ENCODE results near the gene MACROH2A2.
"Not testable (repeated sequence)": the region's sequence is repeated elsewhere in the genome, so short reads cannot be mapped to it uniquely, and the experiment has no call there.

Gene MACROH2A2

DNA sequence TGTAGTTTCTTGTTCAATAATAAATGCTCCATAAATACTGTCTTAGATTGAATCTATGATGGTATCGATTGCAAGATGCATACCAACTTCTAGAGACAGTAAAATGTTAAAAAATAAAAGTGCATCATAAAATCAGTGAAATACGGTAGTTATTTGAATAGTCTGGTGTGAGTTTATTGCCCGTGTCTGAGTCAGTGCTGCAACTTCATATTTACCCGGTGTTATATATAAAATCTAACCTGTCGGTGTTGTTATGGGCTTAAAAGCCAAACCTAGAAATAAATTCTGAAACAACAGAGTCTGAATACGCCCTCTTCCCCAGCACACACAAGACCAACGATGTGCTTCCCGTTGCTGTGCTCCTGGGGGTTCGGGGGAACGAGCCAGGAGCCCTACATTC, 16.3 kb downstream of the MACROH2A2 start:
- DNase-seq, result no peak

DNA sequence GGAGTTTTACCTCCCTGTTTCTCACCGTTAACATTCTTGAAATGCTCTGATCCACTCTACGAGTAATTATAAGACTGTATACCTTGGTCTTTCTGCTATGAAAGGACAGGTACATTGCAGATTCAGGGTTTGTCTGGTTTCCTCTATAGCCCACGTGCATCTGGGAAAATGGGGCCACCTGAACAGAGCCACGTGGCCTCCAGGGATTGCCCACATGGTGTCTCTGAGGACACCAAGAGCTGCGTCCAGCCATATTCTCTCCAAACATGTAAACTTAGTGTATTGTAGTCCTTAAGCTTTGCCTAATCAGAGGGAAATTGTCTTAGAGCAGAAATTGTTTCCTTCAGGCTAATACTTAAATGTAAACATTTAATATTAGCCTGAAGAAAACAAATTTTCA, 16.7 kb downstream of the MACROH2A2 start:
- no peak for DNase-seq

DNA sequence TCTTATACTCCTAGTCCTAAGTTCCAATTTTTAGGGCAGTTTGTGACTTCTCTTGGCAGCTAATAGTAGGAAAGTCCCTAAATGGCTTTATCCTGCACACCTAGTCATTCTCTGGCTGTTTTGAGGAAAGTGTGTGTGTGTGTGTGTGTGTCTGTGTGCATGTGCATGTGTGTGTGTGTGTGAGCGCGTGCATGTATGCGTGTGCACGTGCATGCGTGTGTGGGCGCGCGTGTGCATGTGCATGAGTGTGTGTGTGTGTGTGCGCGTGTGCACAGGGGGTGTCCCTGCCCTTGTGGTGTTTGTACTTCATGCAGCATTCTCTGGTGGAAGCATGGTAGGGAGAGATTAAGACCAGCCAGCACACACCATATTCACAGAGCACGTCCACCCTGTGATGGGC, 18.2 kb downstream of the MACROH2A2 start:
- DNase-seq, result no peak

DNA sequence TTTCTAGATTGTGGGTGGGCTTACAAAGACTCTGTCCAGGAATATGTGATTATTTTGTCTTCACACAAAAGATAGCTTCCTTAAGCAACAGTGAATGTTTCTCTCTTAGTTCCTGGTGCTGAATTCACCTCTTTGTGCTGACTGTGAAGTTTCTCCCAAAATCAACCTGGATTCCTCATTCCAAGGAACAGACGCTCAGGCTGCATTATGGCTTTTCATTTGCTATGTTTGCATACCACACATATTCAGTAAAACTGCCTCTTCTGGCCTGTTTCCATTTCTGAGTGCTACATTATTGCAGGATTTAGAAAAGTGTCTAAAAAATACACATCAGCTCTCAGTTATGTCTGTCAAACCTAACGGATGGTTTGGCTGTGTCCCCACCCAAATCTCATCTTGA, 21.5 kb downstream of the MACROH2A2 start:
- DNase-seq, result no peak

DNA sequence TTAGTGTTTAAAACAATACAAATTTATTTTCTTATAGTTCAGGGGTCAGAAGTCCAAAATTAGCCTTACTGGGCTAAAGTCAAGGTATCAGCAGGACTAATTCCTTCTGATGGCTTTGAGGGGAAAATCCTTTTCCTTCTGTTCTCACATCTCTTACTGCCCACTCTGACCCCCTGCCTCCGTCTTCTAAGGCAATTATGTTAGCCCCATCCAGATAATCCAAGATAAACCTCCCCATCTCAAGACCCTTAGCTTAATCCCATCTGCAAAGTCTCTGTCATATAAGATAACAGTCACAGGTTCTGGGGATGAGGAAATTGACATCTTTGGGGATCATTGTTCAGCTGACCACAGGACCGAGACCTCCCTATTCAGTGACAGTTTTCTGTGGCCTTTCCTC, 22.3 kb downstream of the MACROH2A2 start:
- DNase-seq, result no peak

DNA sequence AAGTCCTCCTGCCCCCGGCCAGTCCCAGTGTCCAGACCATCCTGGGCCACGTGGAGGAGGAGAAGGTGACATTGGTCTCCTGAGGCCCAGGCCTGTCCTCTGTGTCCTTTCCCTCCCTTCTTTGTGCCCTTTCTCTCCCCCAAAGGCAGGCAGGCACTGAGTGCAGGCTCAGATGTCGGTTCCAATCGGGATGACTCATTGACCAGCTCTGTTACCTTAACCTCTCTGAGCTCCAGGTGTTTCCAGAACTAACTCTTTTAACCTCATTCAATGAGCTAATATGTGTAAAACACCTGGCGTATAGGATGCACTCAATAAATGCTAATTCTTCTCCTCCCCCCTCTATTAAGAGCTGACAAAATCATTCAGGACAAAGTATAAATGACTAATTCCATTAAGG, 25.7 kb downstream of the MACROH2A2 start:
- no peak for DNase-seq

DNA sequence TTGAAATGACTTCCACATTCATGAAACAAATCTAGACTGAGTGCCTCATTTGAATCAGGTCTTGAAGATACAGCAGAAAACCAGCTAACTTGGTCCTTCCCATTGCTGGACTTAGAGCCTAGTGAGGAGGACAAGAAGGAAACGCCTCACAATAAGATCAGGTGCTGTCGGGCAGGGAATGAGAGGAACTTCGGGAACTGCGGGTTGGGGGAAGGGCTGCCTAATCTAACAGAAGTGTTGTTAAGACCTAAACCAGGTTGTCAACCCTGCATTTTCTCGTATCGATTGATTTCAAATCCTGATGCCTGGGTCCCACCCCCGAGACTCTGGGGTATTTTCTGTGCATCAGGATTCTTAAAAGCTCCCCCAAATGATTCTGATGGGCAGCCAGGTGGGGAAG, 26.3 kb downstream of the MACROH2A2 start:
- DNase-seq, result no peak

DNA sequence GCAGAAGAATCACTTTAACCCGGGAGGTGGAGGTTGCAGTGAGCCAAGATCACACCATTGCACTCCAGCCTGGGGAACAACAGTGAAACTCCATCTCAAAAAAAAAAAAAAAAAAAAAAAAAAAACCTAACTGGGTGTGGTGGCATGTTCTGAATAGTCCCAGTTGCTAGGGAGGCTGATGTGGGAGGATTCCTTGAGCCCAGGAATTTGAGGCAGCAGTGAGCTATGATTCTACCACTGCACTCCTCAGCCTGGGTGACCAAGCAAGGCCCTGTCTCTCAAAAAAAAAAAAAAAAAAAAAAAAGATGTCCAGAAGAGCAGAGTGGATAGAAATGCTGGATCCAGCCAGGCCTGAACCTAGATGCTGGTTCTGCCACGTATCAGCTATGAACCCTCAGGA, 28.1 kb downstream of the MACROH2A2 start:
- DNase-seq, result not testable (repeated sequence)

DNA sequence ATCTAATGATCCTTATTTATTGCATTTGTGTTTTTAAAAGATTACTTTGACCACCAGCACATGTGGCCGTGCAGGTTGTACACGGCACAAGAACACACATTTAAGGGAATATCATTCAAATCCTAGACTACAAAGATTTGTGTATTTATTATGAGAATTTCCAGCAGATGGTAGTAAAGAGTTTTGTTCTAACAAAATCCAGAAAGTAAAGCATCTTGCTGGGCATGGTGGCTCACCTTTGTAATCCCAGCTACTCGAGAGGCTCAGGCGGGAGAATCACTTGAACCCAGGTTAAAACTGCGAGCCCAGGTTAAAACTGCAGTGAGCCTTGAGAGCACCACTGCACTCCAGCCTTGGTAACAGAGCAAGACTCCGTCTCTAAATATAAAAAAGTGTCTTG, 31.5 kb downstream of the MACROH2A2 start:
- DNase-seq, result no peak

DNA sequence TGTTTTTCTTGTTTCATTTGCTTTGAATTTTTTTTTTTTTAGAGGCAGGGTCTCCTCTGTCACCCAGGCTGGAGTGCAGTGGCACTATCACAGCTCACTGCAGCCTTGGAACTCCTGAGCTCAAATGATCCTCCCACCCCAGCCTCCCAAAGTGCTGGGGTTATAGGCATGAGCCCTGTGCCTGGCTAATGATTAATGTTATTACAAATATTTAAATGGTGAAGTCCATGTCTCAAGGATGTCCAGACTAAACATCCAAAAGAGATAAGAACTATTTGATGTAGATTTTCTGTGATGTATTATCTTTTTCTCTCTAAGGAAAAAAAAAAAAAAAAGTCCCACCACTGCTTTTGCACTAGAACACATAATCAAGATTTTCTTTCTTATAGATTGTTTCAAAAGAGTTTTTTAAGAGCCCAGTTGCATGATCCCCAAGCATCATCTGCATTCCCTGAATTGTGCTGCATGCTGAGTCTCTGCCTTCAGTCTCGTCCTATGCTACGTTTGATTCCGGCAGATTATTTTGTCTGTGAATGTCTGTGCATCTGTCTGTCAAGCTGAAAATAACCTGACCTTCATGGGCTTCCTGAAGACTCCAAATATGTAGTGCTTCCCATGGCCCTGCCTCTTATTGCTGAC, 33.4 kb downstream of the MACROH2A2 start:
- DNase-seq, result no peak

DNA sequence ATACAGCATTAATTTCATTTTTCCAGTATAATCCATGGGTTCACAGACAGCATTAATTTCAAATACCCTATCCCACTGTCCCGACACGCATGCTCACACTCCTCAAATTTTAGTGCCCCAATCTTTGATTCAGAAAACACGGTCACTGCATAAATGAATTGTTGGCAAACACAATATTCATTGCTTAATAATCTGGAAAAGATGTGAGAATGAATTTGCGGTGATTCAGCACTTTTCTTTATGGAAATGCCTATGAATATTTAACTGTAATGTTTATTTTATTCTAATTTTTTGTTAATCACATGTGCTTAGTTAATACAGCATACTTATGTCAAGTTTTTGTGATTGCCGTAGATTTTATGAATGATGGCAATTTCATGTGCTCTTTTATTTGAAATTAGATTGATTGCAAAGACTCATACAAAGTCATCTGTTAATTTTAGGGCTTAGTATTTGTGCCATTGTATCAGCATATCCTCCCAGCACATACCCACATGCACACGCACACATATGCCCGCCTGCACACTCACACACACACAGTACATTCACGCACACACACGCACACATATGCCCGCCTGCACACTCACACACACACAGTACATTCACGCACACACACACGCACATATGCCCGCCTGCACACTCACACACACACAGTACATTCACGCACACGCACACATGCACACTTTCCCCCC, 35.1 kb downstream of the MACROH2A2 start:
- DNase-seq, result no peak

DNA sequence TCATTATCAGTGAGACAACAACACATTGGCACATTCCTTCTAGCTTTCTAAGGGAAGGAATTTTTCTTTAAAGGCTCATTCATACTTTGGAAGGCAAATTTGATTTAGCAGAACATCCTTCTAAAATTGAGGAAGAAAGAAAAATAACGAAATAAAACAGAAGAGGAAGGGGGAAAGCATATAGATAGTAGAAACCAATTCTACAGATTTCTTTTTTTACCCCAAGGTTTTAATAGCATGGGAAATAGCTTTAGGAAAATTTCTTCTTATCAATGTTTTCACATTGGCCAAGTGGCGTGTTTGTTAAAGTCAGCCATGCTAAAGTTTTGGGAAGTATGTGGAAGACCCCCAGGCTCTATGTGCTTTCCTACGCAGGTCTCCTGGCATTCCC, 35.7 kb downstream of the MACROH2A2 start:
- no peak for DNase-seq

DNA sequence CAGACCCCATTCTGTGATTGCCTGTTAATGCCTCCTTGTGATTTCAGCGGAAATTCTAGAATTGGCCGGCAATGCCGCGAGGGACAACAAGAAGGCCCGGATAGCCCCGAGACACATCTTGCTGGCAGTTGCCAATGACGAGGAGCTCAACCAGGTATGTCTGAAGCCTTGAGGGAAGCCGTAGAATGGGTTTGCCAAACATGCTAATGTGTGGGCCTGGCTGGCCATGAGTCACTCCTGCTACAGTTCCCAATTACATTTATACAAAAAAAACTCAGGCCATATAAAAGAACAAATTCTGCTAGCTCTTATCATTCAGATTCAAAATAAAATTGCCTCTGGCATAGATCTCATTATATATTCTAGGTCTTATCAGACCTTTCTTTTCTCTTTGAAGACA, 37.4 kb downstream of the MACROH2A2 start:
- DNase-seq, result no peak

DNA sequence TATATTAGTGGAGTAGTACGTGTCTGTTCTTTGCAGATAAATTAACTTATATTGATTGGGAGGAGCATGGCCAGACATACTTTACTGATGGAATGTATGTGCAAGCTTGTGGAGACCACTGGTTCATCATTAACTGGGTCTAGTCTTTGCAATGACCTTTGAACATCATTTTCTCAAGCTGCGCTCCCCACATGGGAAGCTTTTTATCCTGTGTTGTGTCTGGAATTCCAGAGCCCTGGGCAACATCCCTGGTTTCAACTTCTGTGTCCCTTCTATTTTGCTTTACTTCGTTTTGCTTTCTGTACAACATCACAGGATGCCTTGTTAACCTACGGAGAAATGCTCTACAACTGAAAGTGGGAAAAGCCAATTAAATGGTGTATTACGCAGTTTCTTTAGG, 38.3 kb downstream of the MACROH2A2 start:
- DNase-seq, result no peak

DNA sequence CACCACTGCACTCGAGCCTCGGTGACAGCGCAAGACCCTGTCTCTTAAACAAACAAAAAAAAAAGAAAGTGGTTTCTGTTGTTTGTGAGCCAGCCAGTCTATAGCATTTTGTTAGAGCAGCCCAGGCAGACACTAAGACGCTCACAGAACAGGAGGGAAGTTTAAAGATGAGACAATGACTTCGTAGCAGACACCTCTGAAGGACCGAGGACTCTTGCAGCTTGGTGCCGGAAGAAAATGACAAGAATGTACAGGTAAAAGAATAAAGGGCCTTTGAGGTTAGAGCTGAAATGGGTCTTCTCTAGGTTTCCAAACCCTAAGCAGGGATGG, 39.7 kb downstream of the MACROH2A2 start:
- DNase-seq, result no peak

DNA sequence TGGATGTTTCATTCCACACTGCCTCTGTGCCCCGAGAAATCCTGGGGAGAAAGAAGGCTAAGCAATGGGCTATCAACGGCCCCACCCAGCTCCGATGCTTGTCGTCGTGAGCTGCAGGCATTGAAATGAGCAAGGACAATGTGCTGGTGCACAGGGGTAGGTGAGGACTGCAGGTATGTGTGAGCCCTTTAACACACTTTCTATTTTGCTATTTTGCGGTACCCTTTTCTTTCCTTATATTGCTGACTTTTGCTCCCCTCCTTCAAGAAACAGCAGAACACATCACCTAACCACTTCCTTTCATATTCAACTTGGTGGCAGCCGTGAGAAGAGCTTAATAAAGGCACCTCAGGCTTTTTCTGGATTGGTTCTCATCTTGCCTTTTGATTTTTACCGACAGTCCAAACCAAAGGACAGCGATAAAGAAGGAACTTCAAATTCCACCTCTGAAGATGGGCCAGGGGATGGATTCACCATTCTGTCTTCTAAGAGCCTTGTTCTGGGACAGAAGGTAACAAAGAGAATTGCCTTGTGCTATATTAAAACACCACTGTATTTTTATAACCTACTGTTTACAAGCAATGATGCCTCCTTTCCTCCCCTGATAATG, 40.8 kb downstream of the MACROH2A2 start:
- no peak for DNase-seq

DNA sequence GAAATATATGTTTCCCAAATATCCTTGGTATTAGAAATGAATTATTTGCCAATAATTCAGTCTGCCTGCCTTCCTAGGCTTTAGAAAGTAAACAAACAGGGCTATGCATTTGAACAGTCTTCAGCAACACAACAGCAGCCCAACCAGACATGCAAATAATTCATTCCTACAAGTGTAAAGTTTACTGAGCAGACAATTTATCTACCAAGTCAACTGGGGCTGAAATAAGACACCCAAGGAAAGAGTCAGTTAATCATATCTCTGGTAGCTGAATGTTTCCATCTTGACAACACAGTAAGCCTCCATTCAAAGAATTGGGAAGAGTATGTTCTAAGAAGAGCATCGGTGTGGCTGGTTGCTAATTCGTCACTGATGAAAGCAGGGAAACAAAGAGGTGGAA, 41.6 kb downstream of the MACROH2A2 start:
- DNase-seq, result no peak

DNA sequence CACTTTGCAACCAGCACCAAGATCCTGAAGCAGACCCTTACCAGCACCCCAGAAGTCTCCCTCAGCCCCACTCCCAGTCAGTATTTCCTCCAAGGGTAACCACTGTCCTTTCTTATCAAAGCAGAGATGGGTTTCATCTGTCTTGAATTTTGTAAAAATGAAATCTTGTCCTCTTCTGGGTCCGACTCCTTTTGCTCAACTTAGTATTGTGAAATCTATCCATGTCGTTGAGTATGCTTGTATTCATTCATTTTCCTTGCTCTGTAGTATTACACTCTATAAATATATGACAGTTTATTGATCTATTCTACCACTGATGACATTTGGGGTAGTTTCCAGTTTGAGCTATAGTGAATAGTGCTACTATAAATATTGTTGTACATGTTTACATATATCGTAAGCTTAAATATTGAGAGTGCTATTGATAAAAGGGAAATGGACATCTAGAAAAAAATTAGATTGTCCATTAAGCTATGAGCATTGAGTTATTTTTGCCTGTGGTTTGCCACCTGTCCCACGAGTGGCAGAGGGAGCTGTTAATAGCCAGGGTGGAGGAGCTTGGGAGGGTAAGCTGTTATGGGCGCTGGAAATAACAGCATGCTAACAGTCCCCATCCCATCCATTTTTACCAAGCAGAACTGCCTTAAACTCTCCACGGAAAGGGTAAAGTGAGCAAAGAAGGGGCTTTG, 43.5 kb downstream of the MACROH2A2 start:
- no peak for DNase-seq

DNA sequence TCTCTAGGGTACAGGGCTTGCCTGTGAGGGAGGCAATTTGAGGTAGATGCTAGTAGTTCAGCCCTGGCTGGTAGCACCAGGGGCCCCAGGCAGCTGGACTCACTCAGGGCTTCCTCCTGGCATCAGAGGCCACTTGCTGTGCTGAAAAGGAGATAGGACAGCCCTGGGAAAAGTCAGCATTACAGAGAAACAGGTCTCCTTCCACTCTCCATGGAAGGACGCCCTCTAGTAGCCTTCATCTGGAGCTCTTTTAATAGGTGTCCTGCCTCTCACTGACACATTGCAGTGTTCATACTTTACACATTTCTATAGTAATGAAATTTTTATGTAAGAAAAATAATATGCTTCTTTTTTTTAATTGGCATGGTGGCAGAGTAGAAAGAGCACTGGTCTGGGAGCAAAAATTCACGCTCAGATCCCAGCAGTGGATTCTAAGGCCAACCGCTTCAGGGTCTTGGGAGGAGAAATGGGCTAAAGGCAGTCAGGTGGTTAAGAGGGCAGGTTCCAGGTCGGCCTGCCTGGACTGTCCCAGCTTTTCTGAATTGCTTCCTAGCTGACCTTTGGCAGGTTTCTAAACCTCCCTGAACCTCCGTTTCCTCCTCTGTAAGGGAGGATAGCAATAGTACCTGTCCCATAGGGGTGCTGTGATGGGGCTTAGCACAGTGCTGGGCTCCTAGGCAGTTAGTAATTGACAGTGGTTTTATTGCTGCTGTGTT, 44.2 kb downstream of the MACROH2A2 start:
- no peak for DNase-seq

DNA sequence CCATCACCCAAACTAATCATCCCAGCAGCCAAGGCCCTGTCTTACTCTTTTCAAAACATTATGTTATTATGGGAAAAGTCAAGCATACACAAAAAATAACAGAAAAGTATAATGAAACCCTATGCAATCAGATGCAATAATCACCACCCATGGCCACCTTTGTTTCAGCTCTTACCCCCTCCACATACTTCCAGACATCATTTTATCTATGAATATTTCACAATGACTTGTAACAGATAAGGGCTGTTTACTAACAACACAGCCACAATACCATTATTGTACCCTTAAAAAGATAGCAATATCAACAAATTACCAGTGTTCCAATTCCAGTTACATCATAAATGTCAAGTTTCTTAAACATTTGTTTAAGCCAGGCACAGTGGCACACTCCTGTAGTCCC, 44.8 kb downstream of the MACROH2A2 start:
- no peak for DNase-seq

DNA sequence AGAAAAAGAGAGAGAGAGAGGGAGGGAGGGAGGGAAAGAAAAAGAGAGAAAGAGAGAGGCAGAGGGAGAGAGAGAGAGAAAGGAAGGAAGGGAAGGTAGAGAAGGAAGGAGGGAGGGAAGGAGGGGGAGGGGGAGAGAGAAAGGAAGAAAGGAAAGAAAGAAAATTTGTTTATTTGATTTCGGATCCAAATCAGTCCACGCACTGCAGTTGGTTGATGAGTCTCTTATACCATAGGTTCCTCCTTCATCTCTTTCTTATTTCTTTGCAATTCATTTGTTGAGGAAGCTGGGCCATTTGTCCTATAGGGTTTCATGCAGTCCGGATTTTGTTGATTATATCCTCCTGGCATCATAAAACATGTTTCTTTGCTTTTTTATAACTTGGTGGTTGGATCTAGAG, 45.6 kb downstream of the MACROH2A2 start:
- no peak for DNase-seq

DNA sequence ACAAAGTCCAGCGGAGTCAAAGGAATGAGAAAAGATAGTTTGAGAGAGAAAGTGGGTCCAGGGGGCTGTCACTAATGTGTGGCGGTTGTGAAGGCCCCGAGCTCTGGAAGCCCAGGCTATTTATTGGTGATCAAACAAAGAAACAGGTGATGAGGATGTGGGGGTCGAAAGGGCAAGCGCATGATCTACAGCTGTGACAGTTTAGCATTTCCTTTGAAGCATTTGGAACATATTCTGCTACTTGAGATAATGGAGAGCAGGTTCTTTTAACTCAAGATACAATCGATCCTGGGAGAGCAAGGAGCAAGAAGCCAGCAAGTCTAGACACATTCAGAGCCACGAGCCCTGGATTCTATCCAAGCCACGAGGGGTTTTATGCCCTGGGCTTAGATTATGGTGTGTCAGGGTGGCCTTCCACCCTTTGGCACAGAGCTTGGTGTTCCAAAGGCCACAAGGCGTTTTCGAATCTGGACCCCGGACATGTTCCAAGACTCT, 48.5 kb downstream of the MACROH2A2 start:
- DNase-seq, result not testable (repeated sequence)

DNA sequence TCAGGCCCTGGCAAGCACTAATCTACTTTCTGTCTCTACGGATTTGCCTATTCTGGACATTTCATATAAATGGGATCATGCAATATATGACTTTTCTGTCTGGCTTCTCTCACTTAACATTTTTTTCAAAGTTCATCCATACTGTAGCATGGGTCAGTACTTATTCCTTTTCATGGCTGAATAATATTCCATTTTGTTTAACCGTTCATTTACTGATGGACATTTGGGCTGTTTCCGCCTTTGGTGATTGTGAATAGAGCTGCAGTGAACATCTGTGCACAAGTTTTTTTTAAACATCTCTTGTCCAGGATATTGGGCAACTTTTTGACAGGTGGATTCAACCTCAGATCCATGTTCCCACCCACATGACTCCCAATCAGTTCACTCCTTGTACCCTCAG, 49.0 kb downstream of the MACROH2A2 start:
- DNase-seq, result no peak

Measured in suppressor macrophage treated with lipopolysaccharide for 1 hour (primary cell).